Heart left ventricle (tissue), 16 donors: ENCODE results near the gene CBFA2T2. TPM values are rescaled to one million over a fixed set of nuclear protein-coding genes. Genes with fewer than 3 reads are reported as not detected.

Experiments
- ATAC-seq, 4 donors: fragments of 200-7000 bp; cut with Tn5 transposase; one replicate each; pipeline ENCODE4 v1.9.1; 2020 to 2022; ENCODE audit warnings: moderate library complexity in 4 of 4, mild to moderate bottlenecking in 3 of 4, moderate number of reproducible peaks in 1 of 4
- DNase-seq, 5 donors: peaks; one replicate each; pipeline ENCODE4 v3.0.0-alpha.2; 2020
- H3K27ac ChIP-seq, 12 donors: fragments of 200-600 bp; sonication (generic) in 4 of 12; one replicate each; pipeline versions ENCODE4 v1.5.0 to v1.8.0; 2016 to 2022; ENCODE audit warnings: mild to moderate bottlenecking in 2 of 12
- H3K27me3 ChIP-seq, 9 donors: fragments of 200-600 bp; sonication (generic) in 2 of 9; one replicate each; pipeline versions ENCODE4 v1.5.1 to v1.8.0; 2016 to 2022; ENCODE audit warnings: mild to moderate bottlenecking in 3 of 9
- H3K36me3 ChIP-seq, 9 donors: fragments of 200-600 bp; sonication (generic) in 2 of 9; one replicate each; pipeline versions ENCODE4 v1.5.0 to v1.8.0; 2018 to 2022; ENCODE audit warnings: mild to moderate bottlenecking in 2 of 9
- H3K4me1 ChIP-seq, 12 donors: fragments of 200-600 bp; sonication (generic) in 4 of 12; one replicate each; pipeline versions ENCODE4 v1.5.0 to v1.8.0; 2016 to 2022; ENCODE audit warnings: mild to moderate bottlenecking in 3 of 12
- H3K4me3 ChIP-seq, 12 donors: fragments of 200-600 bp; sonication (generic) in 4 of 12; one replicate each; pipeline versions ENCODE4 v1.5.0 to v1.8.0; 2017 to 2022; ENCODE audit warnings: mild to moderate bottlenecking in 9 of 12, moderate library complexity in 4 of 12
- H3K9me3 ChIP-seq, 12 donors: fragments of 200-600 bp; sonication (generic) in 4 of 12; one replicate each; pipeline versions ENCODE4 v1.5.0 to v1.8.0; 2016 to 2022; ENCODE audit warnings: mild to moderate bottlenecking in 1 of 12
- POLR2A ChIP-seq, 2 donors: fragments of 450-650 bp; IDR thresholded peaks; one replicate each; pipeline ENCODE4 v1.6.1; 2017; ENCODE audit warnings: antibody characterized with exemption in 2 of 2, mild to moderate bottlenecking in 2 of 2, moderate library complexity in 2 of 2
- WGBS, 4 donors: extraction: QIAGEN DNeasy Blood & Tissue Kit in 2 of 4; methylation state at CpG; one replicate each; pipeline versions ENCODE4 v1.1.5 to v1.1.7; 2013 to 2018; 5-methylcytosine and 5-hydroxymethylcytosine counted together
- intact Hi-C, 10 donors: fragments of 100-400 bp; cut with DNase I; formaldehyde crosslinking; loops; one replicate each; pipeline versions ENCODE4 v1.11.1 to v1.14.2; 2022
- polyA plus RNA-seq, 2 donors: library from polyadenylated mRNA; stranded (reverse); fragments of 200-250 nt; gene quantifications; one replicate each; pipeline ENCODE4 v1.2.3, GENCODE V29; 2013
- total RNA-seq, 9 donors: library from RNA; depleted of rRNA in 2 of 9; stranded (reverse); fragments of >200 nt in 2 of 9; fragmentation: NEBNext Ultra II Directional in 3 of 9; extraction: Animal tissue kit (Norgen Biotek cat#: 25700) in 3 of 9; gene quantifications; one replicate each; pipeline versions ENCODE4 v1.1.0 to v1.2.4, GENCODE V29; 2016 to 2023
- TF ChIP-seq, protein P1 (sequence below), 12 donors: fragments of 200-600 bp; sonication (generic) in 4 of 12; IDR thresholded peaks; one replicate each; pipeline versions ENCODE4 v1.5.0 to v1.8.0; 2018 to 2022; ENCODE audit warnings: antibody characterized with exemption in 12 of 12, mild to moderate bottlenecking in 5 of 12
- donor health status: ischemic (EF 13 %, LVEDD 7.1; RV severe dilation, severe dysfunction).
- donor health status: healthy with polysubstance abuse.
- donor health status: DM: no; HTN: yes; CAD: no.
- donor health status: DM: no; HTN: no; CAD: no.
- donor health status: ischemic (EF 25% LVEDD 6.9; RV normal size, moderate dysfunction).
- donor health status: ischemic (EF 25% LVEDD 5.7; RV mildly dilated, moderate dysfunction).
- donor health status: healthy.
- donor health status: DM: yes; HTN: yes; CAD: no.
- donor health status: ischemic (EF 35%, LVEDD 5.7; RV mildly dilated, moderate dysfunction).
- donor health status: nonischemic (EF 11% LVEDD 7.7; RV severe dilation, severe dysfunction).
- donor health status: DM: yes; HTN: yes; CAD: no.
- donor health status: PGD.
- donor health status: ischemic (EF 29% LVEDD 5.4; RV normal size, mild dysfunction).
- donor health status: nonischemic (EF 23%, LVEDD 6.1; RV moderate dilation, normal function).

CBFA2T2 gene
- total and polyA plus RNA-seq, 11 donors = 4.6 to 15.0 (median 9.9) TPM

- H3K27me3 ChIP-seq = no peaks in the 10 kb centered on the region
- H3K4me1 ChIP-seq = peaks cover 0 to 32% (median 8%) of the 10 kb centered on the region in 12 donors
- DNase-seq (no peak), ATAC-seq (no peak)
- H3K36me3 ChIP-seq = no peaks in the 10 kb centered on the region
- no peak overlapping the region for H3K4me3 ChIP-seq
- TF ChIP-seq POLR2A (IDR thresholded peaks at IDR 0.05) = no peak
- TF ChIP-seq, protein P1, sequence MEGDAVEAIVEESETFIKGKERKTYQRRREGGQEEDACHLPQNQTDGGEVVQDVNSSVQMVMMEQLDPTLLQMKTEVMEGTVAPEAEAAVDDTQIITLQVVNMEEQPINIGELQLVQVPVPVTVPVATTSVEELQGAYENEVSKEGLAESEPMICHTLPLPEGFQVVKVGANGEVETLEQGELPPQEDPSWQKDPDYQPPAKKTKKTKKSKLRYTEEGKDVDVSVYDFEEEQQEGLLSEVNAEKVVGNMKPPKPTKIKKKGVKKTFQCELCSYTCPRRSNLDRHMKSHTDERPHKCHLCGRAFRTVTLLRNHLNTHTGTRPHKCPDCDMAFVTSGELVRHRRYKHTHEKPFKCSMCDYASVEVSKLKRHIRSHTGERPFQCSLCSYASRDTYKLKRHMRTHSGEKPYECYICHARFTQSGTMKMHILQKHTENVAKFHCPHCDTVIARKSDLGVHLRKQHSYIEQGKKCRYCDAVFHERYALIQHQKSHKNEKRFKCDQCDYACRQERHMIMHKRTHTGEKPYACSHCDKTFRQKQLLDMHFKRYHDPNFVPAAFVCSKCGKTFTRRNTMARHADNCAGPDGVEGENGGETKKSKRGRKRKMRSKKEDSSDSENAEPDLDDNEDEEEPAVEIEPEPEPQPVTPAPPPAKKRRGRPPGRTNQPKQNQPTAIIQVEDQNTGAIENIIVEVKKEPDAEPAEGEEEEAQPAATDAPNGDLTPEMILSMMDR (IDR thresholded peaks at IDR 0.05) = no peak
- no peaks in the 10 kb centered on the region for H3K9me3 ChIP-seq
- no peak overlapping the region for H3K27ac ChIP-seq
- intact Hi-C loops = loop anchor here in 1 of 10 donors (10.0 kb wide), 1 partner anchor 314 kb away; the partner anchor contains the start of gene RALY
- 81 to 84% (median 82%) methylated on average over 2 of the region's 2 CpGs for WGBS, 4 donors
Measured at GRCh38 chr20:33680686-33681085, 190.8 kb downstream of the CBFA2T2 start.

GRCh38 chr20:33681288-33681687 lies 191.4 kb downstream of the CBFA2T2 start:
- Histone ChIP-seq H3K36me3 (no peaks in the 10 kb centered on the region), H3K9me3 (no peaks in the 10 kb centered on the region), H3K4me1 (peaks cover 0 to 30% (median 9%) of the 10 kb centered on the region in 12 donors), H3K27ac (no peak overlapping the region), H3K4me3 (no peak overlapping the region), H3K27me3 (no peaks in the 10 kb centered on the region)
- intact Hi-C loops = loop anchor here in 1 of 10 donors (10.0 kb wide), 1 partner anchor 314 kb away; the partner anchor contains the start of gene RALY
- WGBS, 4 donors = 88 to 93% (median 89%) methylated on average over 5 of the region's 5 CpGs
- TF ChIP-seq, protein P1 (IDR thresholded peaks at IDR 0.05) = no peak
- no peak for TF ChIP-seq POLR2A (IDR thresholded peaks at IDR 0.05)
- DNase-seq (no peak), ATAC-seq (no peak)

- TF ChIP-seq, protein P1 (IDR thresholded peaks at IDR 0.05) = no peak
- no peak for TF ChIP-seq POLR2A (IDR thresholded peaks at IDR 0.05)
- ATAC-seq = no peak
- H3K4me3 ChIP-seq = no peak overlapping the region
- H3K9me3 ChIP-seq = no peaks in the 10 kb centered on the region
- H3K36me3 ChIP-seq = no peaks in the 10 kb centered on the region
- intact Hi-C loops = loop anchor here in 1 of 10 donors (10.0 kb wide), 1 partner anchor 313 kb away; the partner anchor contains the start of gene RALY
- no peaks in the 10 kb centered on the region for H3K27me3 ChIP-seq
- H3K4me1 ChIP-seq = peaks cover 0 to 31% (median 9%) of the 10 kb centered on the region in 12 donors
- no peak for DNase-seq
- no peak overlapping the region for H3K27ac ChIP-seq
- 85 to 93% (median 89%) methylated on average over 8 to 9 of the region's 9 CpGs for WGBS, 4 donors
Measured at GRCh38 chr20:33681728-33682353, 191.9 kb downstream of the CBFA2T2 start.

- H3K9me3 ChIP-seq = no peaks in the 10 kb centered on the region
- no peaks in the 10 kb centered on the region for H3K27me3 ChIP-seq
- peak overlapping the region in 2 of 12 donors; percentile 48 to 56 for H3K4me3 ChIP-seq
- ATAC-seq (no peak), DNase-seq (no peak)
- no peaks in the 10 kb centered on the region for H3K36me3 ChIP-seq
- H3K4me1 ChIP-seq = peaks cover 0 to 33% (median 14%) of the 10 kb centered on the region in 12 donors
- no peak overlapping the region for H3K27ac ChIP-seq
- TF ChIP-seq POLR2A (IDR thresholded peaks at IDR 0.05) = no peak
- TF ChIP-seq, protein P1 (IDR thresholded peaks at IDR 0.05) = no peak
- intact Hi-C loops = loop anchor here in 3 of 10 donors (5.0 to 10.0 kb wide), 2 partner anchors 38 to 310 kb away; partner anchors contain the start of genes PXMP4 (in 3 of the 3) and RALY (in 1 of the 3)
- WGBS, 4 donors = 34 to 50% (median 45%) methylated on average over 9 to 10 of the region's 10 CpGs
Measured at GRCh38 chr20:33684533-33685327, 194.8 kb downstream of the CBFA2T2 start.
